DMS153 treated with DMSO at 0.1 percent for 48 hours (cell line): ENCODE results near the gene ZNF732.
"Not testable (repeated sequence)": the region's sequence is repeated elsewhere in the genome, so short reads cannot be mapped to it uniquely, and the experiment has no call there.

Experiments
- DNase-seq: peaks from one replicate; lab custom pipeline; 2025; ENCODE audit not compliant: unreplicated experiment; lab: John Stamatoyannopoulos, UW

ZNF732 gene

GRCh38 chr4:304969-305680 lies at the start of gene ZNF732:
TSS of gene ZNF732 (minus strand) at chr4:305474. CDS start at chr4:305310, 164 bp downstream.
- no peak for DNase-seq

- no peak for DNase-seq
Measured at GRCh38 chr4:340011-340410, 34.7 kb upstream of the ZNF732 start.

- DNase-seq = no peak
Measured at GRCh38 chr4:338759-339097, 33.5 kb upstream of the ZNF732 start.

GRCh38 chr4:337932-338758 lies 32.9 kb upstream of the ZNF732 start:
- DNase-seq = no peak

- peak; percentile 68 for DNase-seq
Measured at GRCh38 chr4:337143-337931, 32.1 kb upstream of the ZNF732 start, which contains the start of gene ZNF141. TSS of gene ZNF141 (plus strand) at chr4:337814. CDS start at chr4:337984, 170 bp downstream.

- DNase-seq = no peak
Measured at GRCh38 chr4:336893-337142, 31.5 kb upstream of the ZNF732 start.

- DNase-seq = no peak
Measured at GRCh38 chr4:336099-336892, 31.0 kb upstream of the ZNF732 start.

- DNase-seq = no peak
Measured at GRCh38 chr4:335515-335914, 30.2 kb upstream of the ZNF732 start.

- DNase-seq = no peak
Measured at GRCh38 chr4:328729-329128, 23.5 kb upstream of the ZNF732 start.

GRCh38 chr4:314296-314903 lies 9.1 kb upstream of the ZNF732 start:
- DNase-seq = no peak

- DNase-seq = no peak
Measured at GRCh38 chr4:309807-310206, 4.5 kb upstream of the ZNF732 start.

GRCh38 chr4:306551-306961 lies 1.3 kb upstream of the ZNF732 start:
- DNase-seq = no peak

- not testable (repeated sequence) for DNase-seq
Measured at GRCh38 chr4:304516-304915, 758 bp downstream of the ZNF732 start.

GRCh38 chr4:302381-302780 lies 2.9 kb downstream of the ZNF732 start:
- no peak for DNase-seq

- DNase-seq = no peak
Measured at GRCh38 chr4:294732-295131, 10.5 kb downstream of the ZNF732 start.

- DNase-seq = no peak
Measured at GRCh38 chr4:288891-289290, 16.4 kb downstream of the ZNF732 start.

GRCh38 chr4:273309-274017 lies 31.8 kb downstream of the ZNF732 start:
- DNase-seq = no peak

- DNase-seq = no peak
Measured at GRCh38 chr4:271492-272103, 33.7 kb downstream of the ZNF732 start.

GRCh38 chr4:259240-259639 lies 46.0 kb downstream of the ZNF732 start:
- DNase-seq = not testable (repeated sequence)

- DNase-seq = no peak
Measured at GRCh38 chr4:256492-256891, 48.8 kb downstream of the ZNF732 start.
